HG03025 (cell line): Measurements from ENCODE around the gene EPB41L2.

Source experiments
- ATAC-seq: cut with Tn5 transposase; IDR thresholded peaks from one replicate; pipeline ENCODE4 v1.9.1; 2021; ENCODE audit warnings: mild to moderate bottlenecking, moderate library complexity; ENCODE audit not compliant: unreplicated experiment, low FRiP score

The EPB41L2 gene

GRCh38 chr6:130848945-130849344, 214.1 kb downstream of the EPB41L2 start:
- ATAC-seq: no peak

- ATAC-seq: no peak
Measured at GRCh38 chr6:130847001-130847910, 215.8 kb downstream of the EPB41L2 start.

- no peak for ATAC-seq
Measured at GRCh38 chr6:130846501-130846900, 216.5 kb downstream of the EPB41L2 start.

- ATAC-seq: peak; percentile 64
Measured at GRCh38 chr6:130843575-130844320, 219.3 kb downstream of the EPB41L2 start.

GRCh38 chr6:130841128-130841728, 221.8 kb downstream of the EPB41L2 start:
- ATAC-seq: no peak

GRCh38 chr6:130840050-130840449, 223.0 kb downstream of the EPB41L2 start:
- no peak for ATAC-seq

GRCh38 chr6:130839379-130839778, 223.7 kb downstream of the EPB41L2 start:
- no peak for ATAC-seq

- ATAC-seq: no peak
Measured at GRCh38 chr6:130838951-130839350, 224.1 kb downstream of the EPB41L2 start.

GRCh38 chr6:130838250-130838860, 224.7 kb downstream of the EPB41L2 start:
- no peak for ATAC-seq

- ATAC-seq: no peak
Measured at GRCh38 chr6:130837067-130837466, 226.0 kb downstream of the EPB41L2 start.

GRCh38 chr6:130836055-130836640, 226.9 kb downstream of the EPB41L2 start:
- ATAC-seq: no peak

- no peak for ATAC-seq
Measured at GRCh38 chr6:130834482-130835251, 228.4 kb downstream of the EPB41L2 start.

GRCh38 chr6:130833569-130833968, 229.5 kb downstream of the EPB41L2 start:
- no peak for ATAC-seq

- no peak for ATAC-seq
Measured at GRCh38 chr6:130831607-130832006, 231.4 kb downstream of the EPB41L2 start.

- ATAC-seq: no peak
Measured at GRCh38 chr6:130829333-130829910, 233.6 kb downstream of the EPB41L2 start.

GRCh38 chr6:130827247-130828149, 235.5 kb downstream of the EPB41L2 start, which contains the start of gene SMLR1:
TSS of gene SMLR1 (plus strand) at chr6:130827406. CDS start at chr6:130827414, 8 bp downstream.
- ATAC-seq: no peak

GRCh38 chr6:130826442-130827246, 236.4 kb downstream of the EPB41L2 start:
- no peak for ATAC-seq
